Esophagus squamous epithelium (tissue), 5 donors: ENCODE results near the gene DHRS7. TPM values are rescaled to one million over a fixed set of nuclear protein-coding genes. Genes with fewer than 3 reads are reported as not detected.
A peak's percentile ranks its signal among the peaks of the same experiment; 100 is the strongest.

Experiments used
- DNase-seq: peaks from one replicate; lab custom pipeline; 2025; lab: John Stamatoyannopoulos, UW
- H3K27ac ChIP-seq, 4 donors: fragments of 200-600 bp; sonication (generic); one replicate each; pipeline ENCODE4 v1.5.1; 2016 to 2019; ENCODE audit warnings: mild to moderate bottlenecking in 1 of 4
- H3K27me3 ChIP-seq, 4 donors: fragments of 200-600 bp; sonication (generic); 1 replicate in 3 of 4; 2 replicates in 1 of 4; pipeline versions ENCODE4 v1.5.1 to v1.6.0; 2017 to 2021; ENCODE audit warnings: antibody characterized with exemption in 1 of 4
- H3K36me3 ChIP-seq, 3 donors: fragments of 200-600 bp; sonication (generic); one replicate each; pipeline ENCODE4 v1.5.1; 2016 to 2019
- H3K4me1 ChIP-seq, 3 donors: fragments of 200-600 bp; sonication (generic); one replicate each; pipeline ENCODE4 v1.5.1; 2017 to 2019
- H3K4me3 ChIP-seq, 4 donors: fragments of 200-600 bp; sonication (generic); 1 replicate in 3 of 4; 2 replicates in 1 of 4; pipeline ENCODE4 v1.5.1; 2016 to 2019; ENCODE audit warnings: mild to moderate bottlenecking in 2 of 4, moderate library complexity in 1 of 4
- H3K9me3 ChIP-seq, 3 donors: fragments of 200-600 bp; sonication (generic); one replicate each; pipeline ENCODE4 v1.5.1; 2016 to 2019
- CTCF ChIP-seq, 6 experiments: fragments of 450-650 bp in 4 of 6; fragments of 200-600 bp in 2 of 6; sonication (generic) in 2 of 6; IDR thresholded peaks; one replicate each; pipeline ENCODE4 v1.5.1; 2016 to 2019; ENCODE audit warnings: antibody characterized with exemption in 6 of 6, mild to moderate bottlenecking in 4 of 6, moderate library complexity in 4 of 6
- POLR2A ChIP-seq, 4 donors: fragments of 450-650 bp; IDR thresholded peaks; one replicate each; pipeline ENCODE4 v1.6.1; 2017; ENCODE audit warnings: antibody characterized with exemption in 4 of 4, mild to moderate bottlenecking in 4 of 4, moderate library complexity in 3 of 4
- WGBS, 2 donors: methylation state at CpG; one replicate each; pipeline ENCODE4 v1.1.5; 2018; 5-methylcytosine and 5-hydroxymethylcytosine counted together
- intact Hi-C: fragments of 100-400 bp; cut with DNase I; formaldehyde crosslinking; loops from one replicate; pipeline ENCODE4 v1.15.0; 2022
- total RNA-seq, 4 donors: library from RNA; depleted of rRNA; stranded (reverse); fragments of >200 nt; gene quantifications; one replicate each; pipeline ENCODE4 v1.1.0, GENCODE V29; 2016
- donor health status: DM: yes; HTN: yes; CAD: no.

Gene DHRS7
- total RNA-seq = 10 to 100 TPM; 43.1 to 82.0 (median 60.1) TPM

GRCh38 chr14:60164712-60165546 is at the start of gene DHRS7:
TSS of gene DHRS7 (minus strand) at chr14:60165398. CDS start at chr14:60165309, 89 bp downstream.
- TF ChIP-seq POLR2A (IDR thresholded peaks at IDR 0.05) (peak in 2 of 4 donors; percentile 55 to 71), CTCF (IDR thresholded peaks at IDR 0.05) (peak in 5 of 6 experiments; percentile 39 to 60 (median 49))
- Histone ChIP-seq H3K9me3 (no peaks in the 10 kb centered on the region), H3K4me1 (peaks cover 9 to 56% (median 18%) of the 10 kb centered on the region in 3 donors), H3K4me3 (peak within 1 kb of the TSS; percentile 72 to 89 (median 82)), H3K27me3 (no peaks in the 10 kb centered on the region), H3K27ac (peak within 1 kb of the TSS; percentile 91 to 97 (median 95)), H3K36me3 (no peaks in the 10 kb centered on the region)
- DNase-seq = no peak
- intact Hi-C loops = loop anchor here (10.0 kb wide), 1 partner anchor 70 kb away; the partner anchor contains the start of gene PCNX4
- WGBS, 2 donors = 0% methylated on average over 9 to 31 of the region's 68 CpGs

GRCh38 chr14:60214415-60215126 is 49.4 kb upstream of the DHRS7 start:
- Histone ChIP-seq H3K4me3 (no peak overlapping the region), H3K36me3 (no peaks in the 10 kb centered on the region), H3K4me1 (no peaks in the 10 kb centered on the region), H3K27ac (no peak overlapping the region), H3K27me3 (no peaks in the 10 kb centered on the region), H3K9me3 (no peaks in the 10 kb centered on the region)
- TF ChIP-seq POLR2A (IDR thresholded peaks at IDR 0.05) (no peak), CTCF (IDR thresholded peaks at IDR 0.05) (no peak)
- WGBS, 2 donors = 7 to 8% methylated on average over 1 of the region's 1 CpG
- intact Hi-C loops = no loop called here
- no peak for DNase-seq

- intact Hi-C loops = no loop called here
- H3K4me1 ChIP-seq = no peaks in the 10 kb centered on the region
- H3K4me3 ChIP-seq = no peak overlapping the region
- WGBS, 2 donors = 72 to 79% methylated on average over 3 of the region's 3 CpGs
- TF ChIP-seq POLR2A (IDR thresholded peaks at IDR 0.05) (no peak), CTCF (IDR thresholded peaks at IDR 0.05) (no peak)
- no peaks in the 10 kb centered on the region for H3K9me3 ChIP-seq
- DNase-seq = no peak
- no peak overlapping the region for H3K27ac ChIP-seq
- no peaks in the 10 kb centered on the region for H3K36me3 ChIP-seq
- no peaks in the 10 kb centered on the region for H3K27me3 ChIP-seq
These were observed 48.8 kb upstream of the DHRS7 start for GRCh38 chr14:60214003-60214402.

GRCh38 chr14:60212503-60213371 is 47.5 kb upstream of the DHRS7 start:
- H3K27me3 ChIP-seq = no peaks in the 10 kb centered on the region
- H3K4me1 ChIP-seq = no peaks in the 10 kb centered on the region
- 69 to 86% methylated on average over 5 of the region's 5 CpGs for WGBS, 2 donors
- H3K4me3 ChIP-seq = no peak overlapping the region
- TF ChIP-seq CTCF (IDR thresholded peaks at IDR 0.05) (no peak), POLR2A (IDR thresholded peaks at IDR 0.05) (no peak)
- no peaks in the 10 kb centered on the region for H3K9me3 ChIP-seq
- intact Hi-C loops = no loop called here
- no peaks in the 10 kb centered on the region for H3K36me3 ChIP-seq
- DNase-seq = no peak
- H3K27ac ChIP-seq = no peak overlapping the region
